ENCODE results near the gene ANXA3. TPM values are rescaled to one million over a fixed set of nuclear protein-coding genes. Genes with fewer than 3 reads are reported as not detected.
"Not testable (repeated sequence)": the region's sequence is repeated elsewhere in the genome, so short reads cannot be mapped to it uniquely, and the experiment has no call there.

The ANXA3 gene
- total RNA-seq, 3 donors from 2014 or later, result 1.0 TPM; not detected in 2

- no peak for ATAC-seq
- H3K27me3 Mint-ChIP-seq (ENCODE audit: low read depth), result peaks cover 1% of the 10 kb centered on the region
Measured at GRCh38 chr4:78527555-78527954, 24.0 kb upstream of the ANXA3 start.

GRCh38 chr4:78528327-78528726 lies 23.2 kb upstream of the ANXA3 start:
- Mint-ChIP-seq H3K4me3 (no peak overlapping the region), H3K27me3 (ENCODE audit: low read depth) (peaks cover 1% of the 10 kb centered on the region), H3K36me3 (ENCODE audit: insufficient read depth) (no peaks in the 10 kb centered on the region), H3K4me1 (ENCODE audit: low read depth) (no peaks in the 10 kb centered on the region), H3K9me3 (no peaks in the 10 kb centered on the region)
- ATAC-seq, result no peak
- no peak for DNase-seq

More at GRCh38 chr4:78527555-78527954, 24.0 kb upstream of the ANXA3 start:
- no peak for DNase-seq
- H3K4me3 Mint-ChIP-seq, result no peak overlapping the region
- no peaks in the 10 kb centered on the region for H3K4me1 Mint-ChIP-seq (ENCODE audit: low read depth)
- no peaks in the 10 kb centered on the region for H3K9me3 Mint-ChIP-seq
- no peaks in the 10 kb centered on the region for H3K36me3 Mint-ChIP-seq (ENCODE audit: insufficient read depth)

- ATAC-seq (no peak), DNase-seq (no peak)
- Mint-ChIP-seq H3K4me1 (ENCODE audit: low read depth) (no peaks in the 10 kb centered on the region), H3K4me3 (no peak overlapping the region), H3K27me3 (ENCODE audit: low read depth) (peaks cover 1% of the 10 kb centered on the region), H3K9me3 (no peaks in the 10 kb centered on the region), H3K36me3 (ENCODE audit: insufficient read depth) (no peaks in the 10 kb centered on the region)
Measured at GRCh38 chr4:78529569-78530209, 21.9 kb upstream of the ANXA3 start.

GRCh38 chr4:78532046-78532445 lies 19.5 kb upstream of the ANXA3 start:
- ATAC-seq, result no peak
- no peaks in the 10 kb centered on the region for H3K4me1 Mint-ChIP-seq (ENCODE audit: low read depth)
- no peak for DNase-seq
- no peak overlapping the region for H3K4me3 Mint-ChIP-seq
- no peaks in the 10 kb centered on the region for H3K9me3 Mint-ChIP-seq
- peaks cover 1% of the 10 kb centered on the region for H3K27me3 Mint-ChIP-seq (ENCODE audit: low read depth)
- no peaks in the 10 kb centered on the region for H3K36me3 Mint-ChIP-seq (ENCODE audit: insufficient read depth)

GRCh38 chr4:78533854-78534253 lies 17.7 kb upstream of the ANXA3 start:
- Mint-ChIP-seq H3K4me3 (no peak overlapping the region), H3K27me3 (ENCODE audit: low read depth) (peaks cover 5% of the 10 kb centered on the region), H3K36me3 (ENCODE audit: insufficient read depth) (no peaks in the 10 kb centered on the region), H3K9me3 (no peaks in the 10 kb centered on the region), H3K4me1 (ENCODE audit: low read depth) (no peaks in the 10 kb centered on the region)
- ATAC-seq, result no peak
- DNase-seq, result no peak

GRCh38 chr4:78534286-78534955 lies 17.1 kb upstream of the ANXA3 start:
- no peak overlapping the region for H3K4me3 Mint-ChIP-seq
- DNase-seq (no peak), ATAC-seq (no peak)
- H3K4me1 Mint-ChIP-seq (ENCODE audit: low read depth), result no peaks in the 10 kb centered on the region
- H3K27me3 Mint-ChIP-seq (ENCODE audit: low read depth), result peaks cover 6% of the 10 kb centered on the region
- no peaks in the 10 kb centered on the region for H3K36me3 Mint-ChIP-seq (ENCODE audit: insufficient read depth)
- H3K9me3 Mint-ChIP-seq, result no peaks in the 10 kb centered on the region

GRCh38 chr4:78542373-78542772 lies 9.2 kb upstream of the ANXA3 start:
- no peak overlapping the region for H3K4me3 Mint-ChIP-seq

GRCh38 chr4:78543424-78544125 lies 8.0 kb upstream of the ANXA3 start:
- H3K4me1 Mint-ChIP-seq (ENCODE audit: low read depth), result peaks cover 2% of the 10 kb centered on the region
- H3K9me3 Mint-ChIP-seq, result no peaks in the 10 kb centered on the region
- no peaks in the 10 kb centered on the region for H3K36me3 Mint-ChIP-seq (ENCODE audit: insufficient read depth)
- peak; percentile 70 to 73 for ATAC-seq
- DNase-seq, result no peak
- H3K4me3 Mint-ChIP-seq, result no peak overlapping the region
- H3K27me3 Mint-ChIP-seq (ENCODE audit: low read depth), result peaks cover 3% of the 10 kb centered on the region

More at GRCh38 chr4:78542373-78542772, 9.2 kb upstream of the ANXA3 start:
- DNase-seq, result no peak
- Mint-ChIP-seq H3K9me3 (no peaks in the 10 kb centered on the region), H3K27me3 (ENCODE audit: low read depth) (peaks cover 6% of the 10 kb centered on the region), H3K4me1 (ENCODE audit: low read depth) (peaks cover 2% of the 10 kb centered on the region), H3K36me3 (ENCODE audit: insufficient read depth) (no peaks in the 10 kb centered on the region)
- ATAC-seq, result no peak

- DNase-seq, result no peak
- Mint-ChIP-seq H3K4me3 (no peak overlapping the region), H3K9me3 (no peaks in the 10 kb centered on the region), H3K4me1 (ENCODE audit: low read depth) (peaks cover 2% of the 10 kb centered on the region), H3K27me3 (ENCODE audit: low read depth) (no peaks in the 10 kb centered on the region), H3K36me3 (ENCODE audit: insufficient read depth) (no peaks in the 10 kb centered on the region)
- no peak for ATAC-seq
Measured at GRCh38 chr4:78544678-78545077, 6.9 kb upstream of the ANXA3 start.

GRCh38 chr4:78545275-78546246 lies 6.0 kb upstream of the ANXA3 start:
- Mint-ChIP-seq H3K36me3 (ENCODE audit: insufficient read depth) (no peaks in the 10 kb centered on the region), H3K4me1 (ENCODE audit: low read depth) (peaks cover 2% of the 10 kb centered on the region), H3K9me3 (no peaks in the 10 kb centered on the region), H3K27me3 (ENCODE audit: low read depth) (peaks cover 1% of the 10 kb centered on the region), H3K4me3 (no peak overlapping the region)
- ATAC-seq (no peak), DNase-seq (no peak)

GRCh38 chr4:78547899-78548298 lies 3.7 kb upstream of the ANXA3 start:
- H3K9me3 Mint-ChIP-seq; H3K4me1 Mint-ChIP-seq (ENCODE audit: low read depth); H3K36me3 Mint-ChIP-seq (ENCODE audit: insufficient read depth); DNase-seq; ATAC-seq; H3K4me3 Mint-ChIP-seq: not testable (repeated sequence)
- H3K27me3 Mint-ChIP-seq (ENCODE audit: low read depth), result peaks cover 14% of the 10 kb centered on the region

GRCh38 chr4:78548889-78549288 lies 2.7 kb upstream of the ANXA3 start:
- H3K36me3 Mint-ChIP-seq (ENCODE audit: insufficient read depth); DNase-seq; H3K9me3 Mint-ChIP-seq; H3K4me3 Mint-ChIP-seq; ATAC-seq; H3K4me1 Mint-ChIP-seq (ENCODE audit: low read depth): not testable (repeated sequence)
- H3K27me3 Mint-ChIP-seq (ENCODE audit: low read depth), result peaks cover 21% of the 10 kb centered on the region

- no peak for DNase-seq
- H3K36me3 Mint-ChIP-seq (ENCODE audit: insufficient read depth), result no peaks in the 10 kb centered on the region
- ATAC-seq, result no peak
- no peak overlapping the region for H3K4me3 Mint-ChIP-seq
- no peaks in the 10 kb centered on the region for H3K9me3 Mint-ChIP-seq
- H3K27me3 Mint-ChIP-seq (ENCODE audit: low read depth), result peaks cover 33% of the 10 kb centered on the region
- H3K4me1 Mint-ChIP-seq (ENCODE audit: low read depth), result peaks cover 5% of the 10 kb centered on the region
Measured at GRCh38 chr4:78552389-78553042, 946 bp downstream of the ANXA3 start.

Data from activated T-cell treated with anti-CD3 and anti-CD28 coated beads, Interleukin-2, amount 50 U/mL, for 4 hours (primary cell).